Cerebellar cortex (tissue), 1 donor: Measurements from ENCODE around the gene LMNA.
"Not testable (repeated sequence)": the region's sequence is repeated elsewhere in the genome, so short reads cannot be mapped to it uniquely, and the experiment has no call there.

Experiments used
- DNase-seq: peaks from one replicate; pipeline ENCODE4 v3.0.0-alpha.2; 2015; ENCODE audit warnings: low spot score

Gene LMNA

DNA sequence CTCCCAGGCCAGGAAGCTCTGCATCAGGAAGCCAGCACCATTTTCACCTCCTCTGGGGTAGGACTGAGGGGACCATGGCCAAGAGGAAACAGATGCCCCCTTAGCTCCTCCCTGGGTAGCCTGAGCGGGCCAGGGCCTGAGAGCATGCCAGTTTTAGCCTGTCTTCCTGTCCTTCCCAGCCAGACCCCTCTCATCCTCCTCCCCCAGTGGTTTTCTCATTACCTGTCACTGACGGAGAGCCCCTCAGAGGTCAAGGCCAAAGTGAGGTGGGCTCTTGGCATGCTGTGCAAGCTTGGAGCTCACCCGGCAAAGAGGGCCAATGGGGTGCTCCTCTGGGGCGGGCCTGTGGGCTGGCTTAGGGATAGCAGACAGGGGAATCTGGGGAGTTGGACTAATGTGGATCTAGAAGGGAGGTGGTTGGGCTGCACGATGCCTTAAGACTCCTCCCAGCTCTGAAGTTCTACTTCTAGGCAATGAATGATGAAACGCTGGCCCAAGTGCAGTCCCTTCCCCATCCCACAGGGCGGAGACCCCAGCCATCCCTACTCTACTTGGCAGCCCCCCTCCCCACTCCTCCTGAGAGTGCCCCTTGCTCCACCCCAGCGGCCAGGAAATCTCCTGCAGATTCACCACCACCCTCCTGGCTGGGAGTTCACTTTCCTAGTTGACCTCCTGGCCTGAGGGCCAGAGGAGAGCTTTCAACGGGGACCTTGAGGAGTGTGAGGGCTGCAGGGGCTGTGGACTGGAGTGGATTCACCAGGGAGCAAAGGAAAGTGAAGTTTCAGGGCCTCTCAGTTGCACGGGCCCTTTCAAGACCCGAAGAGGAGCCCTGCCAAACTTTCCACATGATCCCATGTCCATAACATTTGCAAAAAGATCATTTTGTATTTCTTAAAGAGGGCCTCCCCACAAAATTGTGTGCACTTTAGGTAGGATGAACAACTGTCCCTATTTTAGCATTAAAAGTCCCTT is 9.4 kb upstream of the LMNA start:
- DNase-seq: peak; percentile 71

DNA sequence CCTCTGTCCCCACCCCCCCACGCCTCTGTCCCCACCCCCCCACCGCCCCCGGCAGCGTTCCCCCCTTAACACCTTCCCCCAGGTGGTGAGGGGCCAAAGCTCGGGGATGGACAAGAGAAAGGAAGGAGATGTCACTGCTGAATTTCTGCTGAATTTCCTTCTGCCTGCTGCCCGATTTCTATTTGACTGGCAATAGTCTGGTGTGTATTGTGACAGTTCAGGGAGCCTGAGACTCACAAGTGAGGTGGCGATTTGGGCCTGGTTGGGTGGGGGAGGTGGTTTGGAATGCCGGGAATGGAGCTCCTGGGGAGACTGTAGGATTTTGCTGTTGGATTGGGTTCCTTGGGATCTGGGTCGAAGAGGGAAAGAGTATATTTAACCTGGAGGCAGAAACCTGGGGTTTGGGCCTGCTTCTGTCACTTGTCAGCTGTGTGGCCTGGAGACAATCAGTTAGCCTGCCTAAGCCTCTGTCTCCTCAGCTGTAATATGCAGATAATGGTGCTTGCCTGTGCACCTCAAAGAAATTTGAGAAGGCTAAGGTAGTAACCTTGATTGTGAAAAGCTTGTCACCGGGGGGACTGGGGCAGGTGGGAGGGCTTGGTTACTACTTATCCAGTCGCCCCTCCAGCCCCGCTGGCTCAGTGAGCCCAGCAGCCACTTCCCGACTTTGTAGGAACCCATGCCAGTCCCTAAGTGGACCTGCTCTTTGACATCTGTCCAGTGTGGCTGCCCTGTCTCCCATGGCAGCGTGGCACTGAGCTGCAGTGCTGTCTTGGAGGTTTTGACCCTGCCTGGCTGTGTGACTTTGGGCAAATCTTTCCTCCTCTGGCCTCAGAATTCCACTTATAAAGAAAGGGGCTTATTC is 7.7 kb upstream of the LMNA start:
- DNase-seq: peak; percentile 71

DNA sequence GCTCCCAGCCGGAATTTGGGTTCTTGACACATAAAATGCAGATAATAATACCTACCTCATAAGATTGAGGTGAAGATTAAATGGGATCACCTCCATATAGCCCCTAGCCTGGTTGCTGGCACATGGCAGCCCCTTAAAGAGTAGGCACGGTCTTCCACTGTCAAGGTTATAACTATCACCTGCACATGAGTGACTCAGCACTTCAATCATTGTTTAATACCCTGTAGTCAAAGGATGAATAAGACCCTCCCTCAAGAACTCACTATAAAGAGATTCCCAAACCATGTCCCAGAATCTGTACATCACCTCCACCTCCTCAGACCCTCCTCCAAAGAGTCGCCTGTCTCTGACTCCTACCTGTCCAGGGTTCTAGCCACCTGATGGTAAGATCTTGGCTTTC is 6.5 kb upstream of the LMNA start:
- no peak for DNase-seq

DNA sequence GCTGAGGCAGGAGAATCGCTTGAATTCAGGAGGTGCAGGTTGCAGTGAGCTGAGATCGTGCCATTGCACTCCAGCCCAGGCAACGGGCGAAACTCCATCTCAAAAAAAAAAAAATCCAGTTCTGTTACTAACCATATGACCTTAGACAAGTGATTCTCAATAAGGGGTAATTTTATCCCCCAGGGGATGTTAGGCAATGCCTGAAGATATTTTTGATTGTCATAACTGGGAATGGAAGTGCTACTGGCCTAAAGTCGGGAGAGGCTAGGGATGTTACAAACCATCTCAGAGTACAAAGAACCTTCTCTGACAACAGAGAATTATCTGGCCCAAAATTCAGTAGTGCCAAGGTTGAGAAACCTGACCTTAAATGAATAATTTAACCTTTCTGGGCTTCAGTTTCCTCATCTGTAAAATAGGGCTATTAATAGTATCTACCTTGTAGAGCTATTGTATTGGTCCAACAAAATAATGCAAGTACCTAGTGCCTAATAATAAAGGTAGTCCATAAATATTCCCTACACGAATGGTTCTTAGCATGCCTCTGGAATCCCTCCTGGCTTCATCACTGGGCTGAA is 5.8 kb upstream of the LMNA start:
- no peak for DNase-seq

DNA sequence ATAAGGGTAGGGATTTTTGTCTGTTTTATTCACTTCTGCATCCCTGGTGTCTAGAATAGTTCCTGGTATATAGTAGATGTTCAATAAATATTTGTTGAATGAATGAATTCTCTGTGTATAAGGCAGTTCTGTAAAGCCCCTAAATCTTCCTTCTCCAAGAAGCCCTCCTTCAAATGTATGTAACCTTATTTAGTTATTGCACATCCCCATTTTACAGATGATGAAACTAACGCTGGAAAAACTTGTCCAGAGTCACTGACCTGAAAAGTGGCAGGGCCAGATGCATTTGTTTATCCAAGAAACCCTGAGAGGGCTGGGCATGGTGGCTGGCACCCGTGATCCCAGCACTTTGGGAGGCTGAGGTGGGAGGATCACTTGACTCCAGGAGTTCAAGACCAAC is 4.3 kb upstream of the LMNA start:
- no peak for DNase-seq

DNA sequence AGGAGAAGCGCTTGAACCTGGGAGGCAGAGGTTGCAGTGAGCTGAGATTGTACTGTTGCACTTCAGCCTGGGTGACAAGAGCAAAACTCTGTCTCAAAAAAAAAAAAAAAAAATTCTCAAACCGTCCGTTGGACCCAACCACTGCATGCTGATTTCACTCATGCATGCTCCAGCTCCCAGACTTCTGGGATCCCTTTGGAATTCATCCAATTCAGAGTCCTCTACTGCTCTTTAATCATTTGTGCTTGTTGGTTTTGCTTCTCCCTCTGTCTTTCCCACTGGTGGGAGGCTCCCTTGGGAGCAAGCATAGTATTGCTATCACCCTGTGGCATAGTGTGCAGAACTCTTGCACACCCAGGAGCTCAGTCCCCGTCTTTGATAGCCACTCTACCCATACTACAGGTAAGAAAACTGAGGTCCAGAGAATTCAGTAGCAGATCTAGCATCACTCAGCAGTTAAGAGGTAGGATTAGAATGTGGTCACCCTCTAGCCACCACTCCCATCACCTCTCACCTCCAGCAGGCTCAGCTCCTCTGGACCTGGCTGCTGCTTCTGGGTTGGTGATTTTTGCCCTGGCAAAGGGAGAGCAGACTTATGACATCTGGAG is 3.1 kb upstream of the LMNA start:
- no peak for DNase-seq

DNA sequence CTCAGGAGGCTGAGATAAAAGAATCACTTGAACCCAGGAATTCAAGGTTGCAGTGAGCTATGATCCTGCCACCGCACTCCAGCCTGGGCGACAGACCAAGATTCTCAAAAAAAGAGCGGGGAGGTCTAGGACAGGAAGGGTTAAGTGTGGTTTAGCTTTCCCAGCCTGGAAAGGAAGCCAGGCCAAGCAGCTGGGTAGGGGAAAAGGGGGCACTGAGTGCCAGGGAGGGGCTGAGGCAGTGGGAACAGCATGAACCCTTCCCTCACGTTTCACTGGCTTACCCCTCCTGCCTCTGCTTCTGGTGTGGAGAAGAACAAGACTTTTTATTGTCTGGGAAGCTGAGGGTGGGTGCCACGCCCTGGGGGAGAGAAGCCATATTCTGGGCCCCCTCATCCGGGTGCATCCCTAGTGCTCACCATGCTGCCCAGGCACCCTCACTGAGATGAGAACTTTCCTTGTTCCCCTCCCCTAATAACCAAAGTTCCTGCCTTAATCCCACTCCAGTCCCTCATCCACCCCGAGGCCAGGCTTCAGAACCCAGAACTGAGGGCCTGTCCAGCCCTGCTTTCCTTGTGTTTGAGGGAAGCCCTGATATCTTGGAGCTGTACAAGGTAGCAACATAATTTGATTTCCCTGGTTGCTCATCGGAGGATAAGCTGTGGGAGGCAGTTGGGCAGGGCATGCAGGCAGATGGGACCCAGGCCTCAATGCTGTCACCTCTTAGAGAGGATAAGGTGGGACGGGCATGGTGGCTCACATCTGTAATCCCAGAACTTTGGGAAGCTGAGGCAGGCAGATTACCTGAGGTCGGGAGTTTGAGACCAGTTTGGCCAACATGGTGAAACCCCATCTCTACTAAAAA is 2.0 kb upstream of the LMNA start:
- no peak for DNase-seq

DNA sequence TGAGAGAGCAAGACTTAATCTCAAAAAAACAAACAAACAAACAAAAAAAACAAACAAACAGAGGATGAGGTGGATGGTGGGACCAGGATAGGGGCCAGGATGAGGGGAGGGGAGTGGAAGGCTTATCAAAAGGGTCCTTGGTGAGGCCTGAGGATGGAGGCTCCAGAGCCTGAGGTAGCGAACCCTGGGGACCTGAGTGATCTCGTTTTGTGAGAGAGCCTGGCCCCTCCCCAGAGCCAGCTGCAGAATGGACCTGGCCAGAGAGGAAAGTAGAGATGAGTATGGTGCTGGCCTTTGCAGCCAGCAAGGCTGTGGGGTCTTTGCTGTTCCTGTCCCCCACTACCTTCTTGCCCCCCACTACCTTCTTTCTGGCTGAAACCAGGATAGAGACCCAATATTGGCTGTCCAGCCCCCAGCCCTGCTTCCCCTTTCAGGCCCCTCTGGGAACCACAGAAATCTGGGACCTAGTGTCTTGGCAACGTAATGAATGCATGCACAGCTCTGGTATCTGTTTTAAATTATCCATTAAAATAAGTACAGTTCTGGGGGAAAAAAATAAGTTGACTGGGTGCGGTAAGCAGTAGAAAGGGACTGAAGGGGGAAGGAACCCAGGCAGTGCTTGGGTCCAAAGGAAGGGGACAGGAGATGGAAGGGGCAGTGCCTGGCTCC is 1.1 kb upstream of the LMNA start:
- DNase-seq: no peak

DNA sequence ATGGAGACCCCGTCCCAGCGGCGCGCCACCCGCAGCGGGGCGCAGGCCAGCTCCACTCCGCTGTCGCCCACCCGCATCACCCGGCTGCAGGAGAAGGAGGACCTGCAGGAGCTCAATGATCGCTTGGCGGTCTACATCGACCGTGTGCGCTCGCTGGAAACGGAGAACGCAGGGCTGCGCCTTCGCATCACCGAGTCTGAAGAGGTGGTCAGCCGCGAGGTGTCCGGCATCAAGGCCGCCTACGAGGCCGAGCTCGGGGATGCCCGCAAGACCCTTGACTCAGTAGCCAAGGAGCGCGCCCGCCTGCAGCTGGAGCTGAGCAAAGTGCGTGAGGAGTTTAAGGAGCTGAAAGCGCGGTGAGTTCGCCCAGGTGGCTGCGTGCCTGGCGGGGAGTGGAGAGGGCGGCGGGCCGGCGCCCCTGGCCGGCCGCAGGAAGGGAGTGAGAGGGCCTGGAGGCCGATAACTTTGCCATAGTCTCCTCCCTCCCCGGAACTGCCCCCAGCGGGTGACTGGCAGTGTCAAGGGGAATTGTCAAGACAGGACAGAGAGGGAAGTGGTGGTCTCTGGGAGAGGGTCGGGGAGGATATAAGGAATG is 505 bp downstream of the LMNA start:
- no peak for DNase-seq

DNA sequence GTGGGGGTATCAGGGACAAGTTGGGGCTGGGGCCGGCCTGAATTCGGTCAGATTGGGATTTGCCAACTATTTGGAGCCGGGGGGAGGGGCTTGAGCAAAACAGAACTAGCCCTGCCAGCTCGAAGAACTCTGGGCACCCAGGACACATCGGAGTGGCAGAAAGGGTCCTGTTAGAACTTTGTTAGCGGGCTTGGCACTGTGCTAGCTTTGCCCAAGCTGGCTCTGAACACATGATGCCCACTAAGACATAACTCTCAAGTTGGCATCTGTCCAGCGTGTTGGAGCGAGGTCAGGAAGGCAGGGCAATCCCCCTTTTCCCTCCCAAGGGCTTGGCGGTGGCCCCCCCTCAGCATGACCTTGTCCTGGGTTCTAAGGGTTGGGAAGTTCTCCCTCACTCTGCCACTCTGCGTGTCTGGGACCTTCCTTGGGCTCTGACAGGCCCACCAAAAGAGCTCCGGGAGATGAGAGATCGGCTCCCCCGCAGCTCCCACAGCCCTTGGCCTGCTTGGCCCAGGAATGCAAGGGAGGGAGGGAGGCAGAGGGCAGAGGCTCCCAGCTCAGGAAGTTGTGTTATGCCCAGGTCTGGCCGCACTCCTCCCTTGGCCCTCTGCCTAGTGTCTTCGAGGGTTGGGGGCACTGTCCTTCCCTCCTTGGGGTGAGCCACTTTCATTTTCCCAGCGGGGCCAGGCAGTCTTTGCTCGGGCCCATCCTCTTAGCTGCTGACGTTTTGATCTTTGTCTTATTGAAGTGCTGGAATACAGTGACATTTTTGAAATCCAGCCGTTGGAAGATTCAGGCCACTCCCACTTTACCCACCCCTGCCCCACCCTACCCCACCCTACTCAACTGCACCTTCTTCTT is 1.2 kb downstream of the LMNA start:
- no peak for DNase-seq

DNA sequence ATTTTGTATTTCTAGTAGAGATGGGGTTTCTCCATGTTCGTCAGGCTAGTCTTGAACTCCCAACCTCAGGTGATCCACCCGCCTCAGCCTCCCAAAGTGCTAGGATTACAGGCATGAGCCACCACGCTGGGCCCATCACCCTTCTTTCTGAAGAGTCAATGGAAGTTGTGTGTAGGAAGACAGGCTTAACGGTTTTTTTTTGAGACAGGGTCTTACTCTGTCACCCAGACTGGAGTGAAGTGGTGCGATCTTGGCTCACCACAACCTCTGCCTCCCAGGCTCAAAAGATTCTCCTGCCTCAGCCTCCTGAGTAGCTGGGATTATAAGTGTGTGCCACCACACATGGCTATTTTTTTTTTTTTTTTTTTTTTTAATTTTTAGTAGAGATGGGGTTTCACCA is 2.2 kb downstream of the LMNA start:
- not testable (repeated sequence) for DNase-seq

DNA sequence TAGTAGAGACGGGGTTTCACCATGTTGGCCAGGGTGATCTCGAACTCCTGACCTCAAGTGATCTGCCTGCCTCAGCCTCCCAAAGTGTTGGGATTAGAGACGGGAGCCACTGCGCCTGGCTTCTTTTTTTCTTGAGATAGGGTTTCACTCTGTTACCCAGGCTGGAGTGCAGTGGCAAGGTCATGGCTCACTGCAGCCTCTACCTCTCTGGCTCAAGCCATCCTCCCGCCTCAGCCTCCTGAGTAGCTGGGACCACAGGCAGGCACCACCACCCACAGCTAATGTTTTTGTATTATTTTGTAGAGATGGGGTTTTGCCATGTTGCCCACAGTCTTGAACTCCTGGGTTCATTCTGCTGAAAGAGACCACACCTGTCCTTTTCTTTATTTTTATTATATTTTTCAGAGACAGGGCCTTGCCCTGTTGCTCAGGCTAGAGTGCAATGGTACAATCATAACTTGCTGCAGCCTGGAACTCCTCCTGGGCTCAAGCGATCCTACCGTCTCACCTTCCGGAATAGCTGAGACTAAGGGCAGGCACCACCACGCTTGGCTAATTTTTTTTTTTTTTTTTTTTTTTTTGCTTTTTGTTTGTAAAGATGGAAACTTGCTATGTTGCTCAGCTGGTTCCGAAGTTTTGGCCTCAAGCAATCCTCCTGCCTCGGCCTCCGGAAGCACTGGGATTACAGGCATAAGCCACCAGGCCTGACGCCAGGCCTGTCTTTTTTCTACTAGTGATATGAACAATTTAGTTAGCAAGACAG is 3.1 kb downstream of the LMNA start:
- DNase-seq: no peak

DNA sequence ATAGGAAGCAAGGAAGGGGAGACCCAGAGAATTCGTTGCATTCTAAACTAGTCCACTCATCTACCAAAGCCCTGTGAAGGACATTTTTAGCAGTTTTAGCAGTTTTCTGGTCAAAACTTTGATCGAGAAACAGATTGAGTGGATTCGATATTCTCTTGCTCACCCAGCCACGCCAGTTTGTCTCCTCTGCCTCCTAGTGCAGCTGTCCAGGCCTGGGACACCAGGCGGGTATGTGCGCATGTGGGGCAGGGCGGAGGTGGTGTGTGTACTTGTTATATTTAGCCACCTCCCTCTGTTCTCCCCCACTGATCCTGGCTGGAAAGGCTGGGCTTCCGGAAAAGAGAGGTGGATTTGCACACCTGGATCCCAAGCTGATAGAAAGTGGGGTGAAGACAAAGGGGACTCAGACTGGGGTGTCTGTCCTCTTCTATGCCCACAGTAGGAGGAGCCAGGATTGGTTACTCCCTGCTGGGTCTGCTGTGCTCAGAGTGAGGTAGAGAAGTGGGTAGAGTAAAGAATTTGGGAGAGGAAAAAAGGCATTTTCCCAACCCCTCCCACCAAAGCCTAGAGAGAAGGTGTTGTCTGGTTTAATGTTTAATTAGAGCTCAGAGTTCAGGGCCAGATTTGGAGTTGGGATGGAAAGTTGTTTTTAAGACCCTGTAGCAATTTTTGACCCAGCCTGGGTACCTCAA is 3.8 kb downstream of the LMNA start:
- no peak for DNase-seq

DNA sequence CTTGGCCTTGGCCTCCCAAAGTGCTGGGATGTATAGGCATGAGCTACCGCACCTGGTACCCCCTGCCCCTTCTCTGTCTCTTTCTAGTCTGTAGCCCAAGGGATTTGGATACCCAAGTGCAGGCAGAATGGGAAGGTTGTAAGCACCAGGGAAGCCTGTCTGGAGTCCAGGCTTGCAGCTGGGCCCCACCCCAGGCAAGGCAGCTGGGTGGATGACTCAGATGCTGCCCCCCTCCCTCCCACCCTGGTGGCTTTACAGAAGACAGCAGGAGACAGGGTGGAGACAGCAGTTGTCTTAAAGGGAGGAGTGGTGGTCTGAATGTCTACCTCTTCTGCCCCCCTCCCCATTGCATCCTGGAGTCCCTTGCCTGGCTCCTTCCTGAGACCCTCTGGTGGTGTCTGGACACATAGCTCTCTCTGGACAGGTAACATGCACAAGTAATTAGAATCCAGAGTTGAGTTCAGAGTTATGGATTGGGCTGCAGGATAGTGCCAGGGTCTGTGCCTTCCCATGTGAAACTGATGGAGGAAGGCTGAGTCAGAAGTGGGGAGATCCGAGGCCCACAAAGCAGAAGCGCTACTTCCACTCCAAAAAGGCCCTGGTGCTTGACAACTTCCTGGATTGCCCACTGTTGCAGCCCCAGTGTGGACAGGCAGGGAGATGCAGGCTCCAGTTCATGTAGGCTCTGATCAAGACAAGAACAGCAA is 5.1 kb downstream of the LMNA start:
- no peak for DNase-seq

DNA sequence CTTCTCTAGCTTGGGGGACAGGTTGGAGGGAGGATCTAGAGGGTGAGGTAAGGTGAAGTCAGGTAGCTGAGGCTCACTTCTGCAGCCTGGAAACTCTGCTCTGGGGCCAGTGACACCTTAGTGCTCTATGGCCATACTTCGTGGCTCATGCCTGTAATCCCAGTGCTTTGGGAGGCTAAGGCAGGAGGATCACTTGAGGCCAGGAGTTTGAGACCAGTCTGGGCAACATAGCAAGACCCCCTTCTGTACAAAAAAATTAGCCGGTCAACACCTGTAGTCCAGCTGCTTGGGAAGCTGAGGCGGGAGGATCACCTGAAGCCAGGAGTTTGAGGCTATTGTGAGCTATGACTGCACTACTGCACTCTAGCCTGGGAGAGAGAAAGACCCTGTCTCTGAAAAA is 5.8 kb downstream of the LMNA start:
- no peak for DNase-seq

DNA sequence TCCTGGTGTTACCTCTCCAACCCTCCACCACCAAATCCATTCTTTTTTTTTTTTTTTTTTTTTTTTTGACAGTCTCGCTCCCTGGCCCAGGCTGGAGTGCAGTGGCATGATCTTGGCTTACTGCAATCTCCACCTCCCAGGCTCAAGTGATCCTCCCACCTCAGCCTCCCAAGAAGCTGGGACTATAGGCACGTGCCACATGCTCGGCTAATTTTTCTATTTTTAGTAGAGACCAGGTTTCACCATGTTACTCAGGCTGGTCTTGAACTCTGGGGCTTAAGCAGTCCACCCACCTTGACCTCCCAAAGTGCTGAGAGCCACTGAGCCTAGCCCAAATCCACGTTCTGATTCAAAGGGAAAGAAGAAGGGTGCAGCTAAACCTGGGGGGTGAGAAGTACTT is 6.5 kb downstream of the LMNA start:
- not testable (repeated sequence) for DNase-seq

DNA sequence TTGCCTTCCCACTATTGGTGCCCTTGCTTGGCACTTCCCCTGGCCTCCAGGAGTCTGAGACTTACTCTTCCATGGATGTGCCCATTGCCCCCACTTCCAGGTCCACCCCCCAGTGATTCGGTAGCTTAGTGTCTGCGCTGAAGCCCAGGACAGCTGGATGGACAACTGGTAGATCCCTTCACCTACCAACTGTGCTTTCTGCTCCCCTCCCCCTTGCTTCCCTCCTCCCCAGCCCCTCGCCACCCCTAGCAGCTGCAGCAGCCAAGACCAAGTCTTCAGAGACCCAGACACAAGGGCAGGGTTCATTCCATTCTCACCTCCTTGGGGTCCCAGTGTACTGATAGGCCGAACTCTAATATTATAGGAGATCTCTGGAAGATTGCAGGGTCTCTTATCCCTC is 6.9 kb downstream of the LMNA start:
- DNase-seq: no peak
